ENCODE measurements around the gene PRR18. TPM values are rescaled to one million over a fixed set of nuclear protein-coding genes. Genes with fewer than 3 reads are reported as not detected.

Gene PRR18
- total RNA-seq, 4 donors from 2014 or later: not detected

- intact Hi-C loops (cut with DNase I; ENCODE audit: low total_unique reads): no loop called here
- DNase-seq (ENCODE audit: low spot score in 2 of 2): no peak
- TF ChIP-seq POLR2A (IDR thresholded peaks at IDR 0.05): no peak
These were observed 2.4 kb upstream of the PRR18 start for GRCh38 chr6:166310634-166311033.

GRCh38 chr6:166309977-166310376 is 1.8 kb upstream of the PRR18 start:
- whole genome bisulfite sequencing, 2 donors: 87 to 88% methylated on average over 9 of the region's 9 CpGs
- intact Hi-C loops (cut with DNase I; ENCODE audit: low total_unique reads): no loop called here
- TF ChIP-seq CTCF (IDR thresholded peaks at IDR 0.05) (no peak), POLR2A (IDR thresholded peaks at IDR 0.05) (no peak)
- no peak overlapping the region for H3K4me3 ChIP-seq (ENCODE audit: low read depth, poor library complexity, severe bottlenecking)
- no peak for DNase-seq (ENCODE audit: low spot score in 2 of 2)

More at GRCh38 chr6:166310634-166311033, 2.4 kb upstream of the PRR18 start:
- WGBS, 2 donors: 88 to 89% methylated on average over 12 of the region's 12 CpGs
- no peak overlapping the region for H3K4me3 ChIP-seq (ENCODE audit: low read depth, poor library complexity, severe bottlenecking)

GRCh38 chr6:166308769-166309589 is 787 bp upstream of the PRR18 start:
- intact Hi-C loops (cut with DNase I; ENCODE audit: low total_unique reads): no loop called here
- no peak for DNase-seq (ENCODE audit: low spot score in 2 of 2)
- WGBS, 2 donors: 57 to 69% methylated on average over 11 of the region's 11 CpGs

GRCh38 chr6:166307082-166308032 is 835 bp downstream of the PRR18 start:
- 3 to 7% methylated on average over 33 to 47 of the region's 115 CpGs for WGBS, 2 donors
- no peak for DNase-seq (ENCODE audit: low spot score in 2 of 2)
- H3K4me3 ChIP-seq (ENCODE audit: low read depth, poor library complexity, severe bottlenecking): no peak overlapping the region
- intact Hi-C loops (cut with DNase I; ENCODE audit: low total_unique reads): no loop called here
- no peak for TF ChIP-seq POLR2A (IDR thresholded peaks at IDR 0.05)
- no peak for TF ChIP-seq CTCF (IDR thresholded peaks at IDR 0.05)

More at GRCh38 chr6:166308769-166309589, 787 bp upstream of the PRR18 start:
- H3K4me3 ChIP-seq (ENCODE audit: low read depth, poor library complexity, severe bottlenecking): no peak overlapping the region
- TF ChIP-seq CTCF (IDR thresholded peaks at IDR 0.05) (no peak), POLR2A (IDR thresholded peaks at IDR 0.05) (no peak)

GRCh38 chr6:166306378-166307081 is 1.7 kb downstream of the PRR18 start:
- DNase-seq (ENCODE audit: low spot score in 2 of 2): no peak
- no peak overlapping the region for H3K4me3 ChIP-seq (ENCODE audit: low read depth, poor library complexity, severe bottlenecking)
- intact Hi-C loops (cut with DNase I; ENCODE audit: low total_unique reads): no loop called here
- 60 to 63% methylated on average over 31 to 34 of the region's 34 CpGs for WGBS, 2 donors
- no peak for TF ChIP-seq POLR2A (IDR thresholded peaks at IDR 0.05)
- TF ChIP-seq CTCF (IDR thresholded peaks at IDR 0.05): no peak

All from lower leg skin (tissue), 4 donors.